Gastrocnemius medialis (tissue), 4 donors: ENCODE data around the gene MRPL49. TPM values are rescaled to one million over a fixed set of nuclear protein-coding genes. Genes with fewer than 3 reads are reported as not detected.

ENCODE experiments used
- ATAC-seq, 2 donors: fragments of 150-250 bp; one replicate each; pipeline ENCODE4 v1.9.1; 2016
- DNase-seq, 2 donors: peaks; one replicate each; pipeline ENCODE4 v3.0.0-alpha.2; 2019
- H3K27ac ChIP-seq, 4 donors: fragments of 200-600 bp; sonication (generic); 1 replicate in 1 of 4; 2 replicates in 3 of 4; pipeline ENCODE4 v1.5.1; 2016 to 2018; ENCODE audit warnings: mild to moderate bottlenecking in 2 of 4, moderate library complexity in 1 of 4
- H3K27me3 ChIP-seq, 3 donors: fragments of 200-600 bp; sonication (generic) in 2 of 3; 1 replicate in 1 of 3; 2 replicates in 2 of 3; pipeline versions ENCODE4 v1.5.1 to v1.6.0; 2016 to 2019; ENCODE audit warnings: mild to moderate bottlenecking in 1 of 3, moderate library complexity in 1 of 3
- H3K36me3 ChIP-seq, 2 donors: fragments of 200-600 bp; sonication (generic) in 1 of 2; one replicate each; pipeline ENCODE4 v1.5.1; 2017 to 2018
- H3K4me1 ChIP-seq, 2 donors: fragments of 200-600 bp; sonication (generic) in 1 of 2; one replicate each; pipeline ENCODE4 v1.5.1; 2016 to 2017; ENCODE audit warnings: mild to moderate bottlenecking in 2 of 2
- H3K4me3 ChIP-seq, 4 donors: fragments of 200-600 bp; sonication (generic) in 3 of 4; 1 replicate in 1 of 4; 2 replicates in 3 of 4; pipeline ENCODE4 v1.5.1; 2016 to 2019; ENCODE audit warnings: mild to moderate bottlenecking in 2 of 4
- H3K9me3 ChIP-seq, 3 donors: fragments of 200-600 bp; sonication (generic) in 2 of 3; 1 replicate in 1 of 3; 2 replicates in 2 of 3; pipeline ENCODE4 v1.5.1; 2016 to 2019
- POLR2A ChIP-seq, 2 donors: fragments of 450-650 bp; IDR thresholded peaks; one replicate each; pipeline ENCODE4 v1.6.1; 2017; ENCODE audit warnings: antibody characterized with exemption in 2 of 2, mild to moderate bottlenecking in 2 of 2, moderate library complexity in 2 of 2
- in situ Hi-C, 4 donors: fragments of 200-750 bp; cut with MboI; loops; one replicate each; pipeline versions ENCODE4 v1.15.0 to v1.8.0; 2017; ENCODE audit warnings: low sequenced_read_pairs in 4 of 4
- intact Hi-C: fragments of 100-400 bp; cut with DNase I; formaldehyde crosslinking; loops from one replicate; pipeline ENCODE4 v1.15.1; 2023; ENCODE audit warnings: low total_unique reads
- total RNA-seq, 4 donors: library from RNA; depleted of rRNA; stranded (reverse); fragments of >200 nt; gene quantifications; one replicate each; pipeline versions ENCODE4 v1.1.0 to v1.2.3, GENCODE V29; 2016
- TF ChIP-seq, protein P1 (sequence below), 5 experiments: fragments of 450-650 bp in 3 of 5; fragments of 200-600 bp in 2 of 5; sonication (generic) in 2 of 5; IDR thresholded peaks in 4 of 5; conservative IDR thresholded peaks in 1 of 5; 1 replicate in 4 of 5; 2 replicates in 1 of 5; pipeline ENCODE4 v1.5.1; 2016 to 2019; ENCODE audit warnings: antibody characterized with exemption in 5 of 5, mild to moderate bottlenecking in 3 of 5, moderate library complexity in 3 of 5

Gene MRPL49
- total RNA-seq, 4 donors from 2014 or later = 54.9 to 76.5 (median 63.6) TPM

DNA sequence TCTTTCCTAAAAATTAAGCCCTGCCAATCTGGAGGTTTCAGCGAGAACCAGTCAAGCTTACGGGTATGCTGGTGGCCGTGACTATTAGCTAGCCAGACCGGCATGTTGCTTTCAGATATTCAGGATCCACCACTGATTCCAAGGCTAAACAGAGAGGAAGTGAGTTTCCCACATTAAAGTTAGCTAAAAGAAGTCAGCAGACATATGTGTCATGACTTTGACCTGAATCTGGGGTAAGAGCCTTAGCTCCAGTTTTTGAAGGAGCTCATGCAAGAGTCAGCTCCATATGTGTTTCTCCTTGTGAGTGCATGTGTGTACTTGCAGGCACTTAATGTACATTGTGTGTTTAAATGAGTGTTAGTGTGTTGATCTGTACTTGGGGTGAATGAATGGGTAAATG is 36.7 kb upstream of the MRPL49 start:
- ATAC-seq (no peak), DNase-seq (no peak)
- no peak overlapping the region for H3K27ac ChIP-seq
- no peak overlapping the region for H3K4me3 ChIP-seq
- peaks cover 12 to 18% of the 10 kb centered on the region in 2 donors for H3K4me1 ChIP-seq
- TF ChIP-seq POLR2A (IDR thresholded peaks at IDR 0.05) = no peak
- TF ChIP-seq, protein P1, sequence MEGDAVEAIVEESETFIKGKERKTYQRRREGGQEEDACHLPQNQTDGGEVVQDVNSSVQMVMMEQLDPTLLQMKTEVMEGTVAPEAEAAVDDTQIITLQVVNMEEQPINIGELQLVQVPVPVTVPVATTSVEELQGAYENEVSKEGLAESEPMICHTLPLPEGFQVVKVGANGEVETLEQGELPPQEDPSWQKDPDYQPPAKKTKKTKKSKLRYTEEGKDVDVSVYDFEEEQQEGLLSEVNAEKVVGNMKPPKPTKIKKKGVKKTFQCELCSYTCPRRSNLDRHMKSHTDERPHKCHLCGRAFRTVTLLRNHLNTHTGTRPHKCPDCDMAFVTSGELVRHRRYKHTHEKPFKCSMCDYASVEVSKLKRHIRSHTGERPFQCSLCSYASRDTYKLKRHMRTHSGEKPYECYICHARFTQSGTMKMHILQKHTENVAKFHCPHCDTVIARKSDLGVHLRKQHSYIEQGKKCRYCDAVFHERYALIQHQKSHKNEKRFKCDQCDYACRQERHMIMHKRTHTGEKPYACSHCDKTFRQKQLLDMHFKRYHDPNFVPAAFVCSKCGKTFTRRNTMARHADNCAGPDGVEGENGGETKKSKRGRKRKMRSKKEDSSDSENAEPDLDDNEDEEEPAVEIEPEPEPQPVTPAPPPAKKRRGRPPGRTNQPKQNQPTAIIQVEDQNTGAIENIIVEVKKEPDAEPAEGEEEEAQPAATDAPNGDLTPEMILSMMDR (IDR thresholded peaks at IDR 0.05 in 4 of 5, conservative IDR thresholded peaks at IDR 0.05 in 1 of 5) = no peak
- intact Hi-C loops (loop anchor here (2.0 kb wide), 1 partner anchor 31 kb away; the partner anchor contains the start of gene ZNHIT2), in situ Hi-C loops (no loop called here)
- H3K36me3 ChIP-seq = peaks cover 0 to 40% of the 10 kb centered on the region in 2 donors
- H3K9me3 ChIP-seq = no peaks in the 10 kb centered on the region
- H3K27me3 ChIP-seq = no peaks in the 10 kb centered on the region

DNA sequence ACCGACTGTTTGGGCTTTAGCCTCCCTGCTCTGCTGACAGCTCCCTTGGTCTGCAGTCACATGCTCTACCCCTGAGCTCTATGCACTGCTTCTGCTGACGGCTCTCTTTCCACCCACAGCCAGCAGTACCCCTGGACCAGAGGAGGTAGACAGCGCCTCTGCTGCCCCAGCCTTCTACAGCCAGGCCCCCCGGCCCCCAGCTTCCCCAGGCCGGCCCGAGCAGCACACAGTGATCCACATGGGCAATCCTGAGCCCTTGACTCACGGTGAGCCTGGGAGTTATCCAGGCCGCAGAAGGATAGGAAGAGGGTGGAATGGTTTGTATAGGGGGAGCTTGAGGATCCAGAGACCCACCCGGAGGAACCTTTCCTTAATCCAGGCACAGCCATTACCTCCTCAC is 35.3 kb upstream of the MRPL49 start:
- in situ Hi-C loops (no loop called here), intact Hi-C loops (no loop called here)
- Histone ChIP-seq H3K27ac (no peak overlapping the region), H3K27me3 (no peaks in the 10 kb centered on the region), H3K4me3 (no peak overlapping the region), H3K36me3 (peaks cover 0 to 40% of the 10 kb centered on the region in 2 donors), H3K4me1 (peaks cover 12 to 18% of the 10 kb centered on the region in 2 donors), H3K9me3 (no peaks in the 10 kb centered on the region)
- TF ChIP-seq, protein P1 (IDR thresholded peaks at IDR 0.05 in 4 of 5, conservative IDR thresholded peaks at IDR 0.05 in 1 of 5) = no peak
- TF ChIP-seq POLR2A (IDR thresholded peaks at IDR 0.05) = no peak
- no peak for DNase-seq
- no peak for ATAC-seq

DNA sequence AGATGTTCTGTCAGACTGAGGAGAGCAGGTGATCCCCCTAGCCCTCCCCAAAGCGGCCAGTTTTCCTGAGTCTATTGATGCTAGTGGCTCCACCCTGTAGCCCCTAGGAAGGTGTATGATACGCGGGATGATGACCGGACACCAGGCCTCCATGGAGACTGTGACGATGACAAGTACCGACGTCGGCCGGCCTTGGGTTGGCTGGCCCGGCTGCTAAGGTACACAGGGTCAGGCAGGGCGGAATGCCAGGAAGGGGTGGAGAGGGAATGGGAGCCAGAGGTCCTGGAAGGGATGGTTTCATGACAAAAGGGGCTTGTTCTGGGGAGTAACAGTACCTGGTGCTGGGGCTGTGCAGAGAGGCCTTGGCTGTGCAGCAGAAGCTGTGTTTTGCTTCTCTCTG is 34.9 kb upstream of the MRPL49 start:
- Histone ChIP-seq H3K4me1 (peaks cover 12 to 18% of the 10 kb centered on the region in 2 donors), H3K36me3 (peaks cover 0 to 40% of the 10 kb centered on the region in 2 donors), H3K27me3 (no peaks in the 10 kb centered on the region), H3K9me3 (no peaks in the 10 kb centered on the region), H3K4me3 (no peak overlapping the region), H3K27ac (no peak overlapping the region)
- TF ChIP-seq POLR2A (IDR thresholded peaks at IDR 0.05) = no peak
- TF ChIP-seq, protein P1 (IDR thresholded peaks at IDR 0.05 in 4 of 5, conservative IDR thresholded peaks at IDR 0.05 in 1 of 5) = no peak
- intact Hi-C loops = no loop called here
- ATAC-seq (no peak), DNase-seq (no peak)
- in situ Hi-C loops = no loop called here

DNA sequence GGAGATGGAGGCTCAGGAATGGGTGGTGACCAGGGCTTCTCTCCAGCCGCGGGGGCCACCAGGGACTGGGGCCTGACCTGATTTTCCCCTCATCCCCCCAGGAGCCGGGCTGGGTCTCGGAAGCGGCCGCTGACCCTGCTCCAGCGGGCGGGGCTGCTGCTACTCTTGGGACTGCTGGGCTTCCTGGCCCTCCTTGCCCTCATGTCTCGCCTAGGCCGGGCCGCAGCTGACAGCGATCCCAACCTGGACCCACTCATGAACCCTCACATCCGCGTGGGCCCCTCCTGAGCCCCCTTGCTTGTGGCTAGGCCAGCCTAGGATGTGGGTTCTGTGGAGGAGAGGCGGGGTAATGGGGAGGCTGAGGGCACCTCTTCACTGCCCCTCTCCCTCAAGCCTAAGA is 34.3 kb upstream of the MRPL49 start:
- Histone ChIP-seq H3K4me3 (no peak overlapping the region), H3K36me3 (peaks cover 0 to 40% of the 10 kb centered on the region in 2 donors), H3K4me1 (peaks cover 12 to 18% of the 10 kb centered on the region in 2 donors), H3K27me3 (no peaks in the 10 kb centered on the region), H3K9me3 (no peaks in the 10 kb centered on the region), H3K27ac (no peak overlapping the region)
- intact Hi-C loops = no loop called here
- in situ Hi-C loops = no loop called here
- no peak for DNase-seq
- ATAC-seq = no peak
- TF ChIP-seq POLR2A (IDR thresholded peaks at IDR 0.05) = no peak
- TF ChIP-seq, protein P1 (IDR thresholded peaks at IDR 0.05 in 4 of 5, conservative IDR thresholded peaks at IDR 0.05 in 1 of 5) = no peak

DNA sequence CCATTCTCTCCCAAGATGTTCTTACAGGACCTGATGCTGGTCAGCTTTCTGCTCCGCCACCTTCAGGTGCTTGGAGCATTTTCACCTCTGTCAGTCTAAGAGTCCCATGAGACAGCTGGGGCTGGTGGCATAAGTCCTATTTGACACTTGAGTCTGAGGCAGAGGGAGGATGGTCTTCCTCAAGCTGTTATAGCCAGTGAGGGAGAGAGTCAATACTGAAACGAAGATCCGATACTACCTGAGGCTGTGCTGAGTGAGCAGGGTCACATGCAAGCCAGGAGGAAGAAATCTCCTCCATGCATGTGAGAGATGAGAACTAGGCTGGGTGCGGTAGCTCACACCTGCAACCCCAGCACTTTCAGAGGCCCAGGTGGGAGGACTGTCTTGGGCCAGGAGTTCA is 32.5 kb upstream of the MRPL49 start:
- no peak for ATAC-seq
- intact Hi-C loops = no loop called here
- no peak for DNase-seq
- no peak for TF ChIP-seq POLR2A (IDR thresholded peaks at IDR 0.05)
- TF ChIP-seq, protein P1 (IDR thresholded peaks at IDR 0.05 in 4 of 5, conservative IDR thresholded peaks at IDR 0.05 in 1 of 5) = no peak
- Histone ChIP-seq H3K27me3 (no peaks in the 10 kb centered on the region), H3K9me3 (no peaks in the 10 kb centered on the region), H3K27ac (no peak overlapping the region), H3K4me1 (peaks cover 4 to 9% of the 10 kb centered on the region in 2 donors), H3K36me3 (peaks cover 0 to 40% of the 10 kb centered on the region in 2 donors), H3K4me3 (no peak overlapping the region)
- in situ Hi-C loops = no loop called here
